ENCODE data around the gene JMJD7. TPM values are rescaled to one million over a fixed set of nuclear protein-coding genes. Genes with fewer than 3 reads are reported as not detected.

The JMJD7 gene

DNA sequence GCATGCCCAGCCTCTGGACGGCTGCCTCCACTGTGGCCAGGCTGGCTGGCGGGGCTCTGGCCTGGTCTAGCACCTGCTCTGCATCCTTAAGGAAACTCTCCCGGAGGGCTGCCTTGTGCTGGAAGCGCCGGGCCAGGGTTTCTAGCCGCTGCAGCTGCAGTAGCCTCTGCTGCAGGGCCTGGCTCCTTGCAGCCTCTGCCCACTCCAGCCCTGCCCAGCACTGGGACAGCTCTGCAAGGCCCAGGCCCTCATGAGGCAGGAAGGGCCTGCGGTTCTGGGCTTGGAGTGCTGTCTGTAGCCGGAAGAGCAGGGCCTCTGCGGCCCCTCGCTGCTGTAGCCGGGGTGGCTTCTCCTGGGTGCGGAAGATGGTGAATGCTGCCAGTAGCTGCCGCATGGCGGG, 57.9 kb downstream of the JMJD7 start:
- Histone ChIP-seq H3K4me1 (ENCODE audit: control insufficient read depth, low read depth, low read length) (no peaks in the 10 kb centered on the region), H2BK15ac (replicated peaks; ENCODE audit: low read depth) (no peak overlapping the region), H3K27me3 (ENCODE audit: insufficient read depth, low read length, poor library complexity) (peaks cover 6% of the 10 kb centered on the region), H3K23ac (ENCODE audit: low read length) (no peak overlapping the region), H2AK5ac (ENCODE audit: low read length) (no peak overlapping the region), H4K5ac (ENCODE audit: low read length) (no peak overlapping the region), H3K4me3 (ENCODE audit: low read length) (no peak overlapping the region), H3K56ac (ENCODE audit: low read length) (no peak overlapping the region), H3K4ac (ENCODE audit: low read depth, low read length) (no peak overlapping the region), H3K27ac (ENCODE audit: low read depth, low read length) (no peak overlapping the region), H3K4me2 (ENCODE audit: low read length) (no peak overlapping the region), H3K79me1 (ENCODE audit: low read length) (no peaks in the 10 kb centered on the region), H3K36me3 (ENCODE audit: control insufficient read depth, insufficient read depth, low read length) (no peaks in the 10 kb centered on the region), H3K79me2 (ENCODE audit: control insufficient read depth, insufficient read depth, low read length) (no peaks in the 10 kb centered on the region), H2BK120ac (ENCODE audit: low read depth, low read length) (no peak overlapping the region), H3K18ac (ENCODE audit: low read length) (no peak overlapping the region), H3K9ac (ENCODE audit: low read length) (no peak overlapping the region), H2BK5ac (ENCODE audit: low read length) (no peak overlapping the region), H4K8ac (ENCODE audit: low read depth, low read length) (no peak overlapping the region)
- no CpG with 5 or more reads among the region's 14 CpGs for WGBS (ENCODE audit: extremely low coverage, insufficient coverage, low lambda C conversion rate)
- DNase-seq: no peak

DNA sequence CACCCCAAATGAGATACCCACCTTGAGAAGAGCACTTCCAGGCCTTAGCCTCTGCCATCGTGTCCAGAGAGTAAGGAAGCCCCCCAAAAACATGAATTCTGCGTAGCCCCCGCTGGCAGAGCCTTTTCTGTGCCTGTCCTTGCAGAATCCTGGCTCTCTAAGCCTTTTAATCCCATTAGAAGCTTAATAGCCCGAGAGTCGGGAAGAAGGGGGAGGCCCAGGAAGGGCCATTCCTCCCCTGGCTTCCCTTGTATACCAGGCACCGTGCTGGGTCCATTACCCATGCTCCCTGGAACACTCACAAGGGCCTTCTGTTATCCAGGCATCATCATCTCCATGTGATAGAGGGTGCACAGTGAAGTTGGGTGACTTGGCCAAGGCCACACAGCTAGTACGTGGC, 58.8 kb downstream of the JMJD7 start:
- Histone ChIP-seq H3K79me1 (ENCODE audit: low read length) (no peaks in the 10 kb centered on the region), H4K5ac (ENCODE audit: low read length) (no peak overlapping the region), H3K4me3 (ENCODE audit: low read length) (no peak overlapping the region), H4K8ac (ENCODE audit: low read depth, low read length) (no peak overlapping the region), H2AK5ac (ENCODE audit: low read length) (no peak overlapping the region), H3K27ac (ENCODE audit: low read depth, low read length) (no peak overlapping the region), H3K36me3 (ENCODE audit: control insufficient read depth, insufficient read depth, low read length) (no peaks in the 10 kb centered on the region), H3K4ac (ENCODE audit: low read depth, low read length) (no peak overlapping the region), H3K9ac (ENCODE audit: low read length) (no peak overlapping the region), H2BK15ac (replicated peaks; ENCODE audit: low read depth) (no peak overlapping the region), H2BK5ac (ENCODE audit: low read length) (no peak overlapping the region), H2BK120ac (ENCODE audit: low read depth, low read length) (no peak overlapping the region), H3K79me2 (ENCODE audit: control insufficient read depth, insufficient read depth, low read length) (no peaks in the 10 kb centered on the region), H3K4me2 (ENCODE audit: low read length) (no peak overlapping the region), H3K27me3 (ENCODE audit: insufficient read depth, low read length, poor library complexity) (peaks cover 4% of the 10 kb centered on the region), H3K56ac (ENCODE audit: low read length) (no peak overlapping the region), H3K4me1 (ENCODE audit: control insufficient read depth, low read depth, low read length) (no peaks in the 10 kb centered on the region), H3K18ac (ENCODE audit: low read length) (no peak overlapping the region), H3K23ac (ENCODE audit: low read length) (no peak overlapping the region)
- DNase-seq: no peak
- WGBS (ENCODE audit: extremely low coverage, insufficient coverage, low lambda C conversion rate): no CpG with 5 or more reads among the region's 7 CpGs

- WGBS (ENCODE audit: extremely low coverage, insufficient coverage, low lambda C conversion rate): no CpG with 5 or more reads among the region's 10 CpGs
- H4K5ac ChIP-seq (ENCODE audit: low read length): no peak overlapping the region
- H3K4me2 ChIP-seq (ENCODE audit: low read length): no peak overlapping the region
- no peak overlapping the region for H3K4ac ChIP-seq (ENCODE audit: low read depth, low read length)
- H2BK120ac ChIP-seq (ENCODE audit: low read depth, low read length): no peak overlapping the region
- no peak overlapping the region for H2BK5ac ChIP-seq (ENCODE audit: low read length)
- no peak overlapping the region for H4K8ac ChIP-seq (ENCODE audit: low read depth, low read length)
- H3K27me3 ChIP-seq (ENCODE audit: insufficient read depth, low read length, poor library complexity): peaks cover 4% of the 10 kb centered on the region
- H3K56ac ChIP-seq (ENCODE audit: low read length): no peak overlapping the region
- H3K23ac ChIP-seq (ENCODE audit: low read length): no peak overlapping the region
- H2AK5ac ChIP-seq (ENCODE audit: low read length): no peak overlapping the region
- H3K79me1 ChIP-seq (ENCODE audit: low read length): no peaks in the 10 kb centered on the region
- no peaks in the 10 kb centered on the region for H3K79me2 ChIP-seq (ENCODE audit: control insufficient read depth, insufficient read depth, low read length)
- no peak overlapping the region for H3K18ac ChIP-seq (ENCODE audit: low read length)
- H2BK15ac ChIP-seq (replicated peaks; ENCODE audit: low read depth): no peak overlapping the region
- DNase-seq: no peak
- H3K27ac ChIP-seq (ENCODE audit: low read depth, low read length): no peak overlapping the region
- no peak overlapping the region for H3K4me3 ChIP-seq (ENCODE audit: low read length)
- no peaks in the 10 kb centered on the region for H3K4me1 ChIP-seq (ENCODE audit: control insufficient read depth, low read depth, low read length)
- H3K36me3 ChIP-seq (ENCODE audit: control insufficient read depth, insufficient read depth, low read length): no peaks in the 10 kb centered on the region
- no peak overlapping the region for H3K9ac ChIP-seq (ENCODE audit: low read length)
These were observed 59.3 kb downstream of the JMJD7 start for GRCh38 chr15:41887161-41887560.

Small RNA genes within 50 kb of the gene (small RNA-seq; reads per million reads assigned to genes)
- gene JMJD7-PLA2G4B (ENCODE audit: insufficient read depth) (not detected), gene MIR4310 (ENCODE audit: insufficient read depth) (not detected), gene RNA5SP393 (ENCODE audit: insufficient read depth) (not detected)
